ENCODE measurements around the gene ZNF592. TPM values are rescaled to one million over a fixed set of nuclear protein-coding genes. Genes with fewer than 3 reads are reported as not detected.

The ZNF592 gene
- total and polyA plus RNA-seq, 2 experiments from 2014 or later, result 8.1 to 19.2 TPM

DNA sequence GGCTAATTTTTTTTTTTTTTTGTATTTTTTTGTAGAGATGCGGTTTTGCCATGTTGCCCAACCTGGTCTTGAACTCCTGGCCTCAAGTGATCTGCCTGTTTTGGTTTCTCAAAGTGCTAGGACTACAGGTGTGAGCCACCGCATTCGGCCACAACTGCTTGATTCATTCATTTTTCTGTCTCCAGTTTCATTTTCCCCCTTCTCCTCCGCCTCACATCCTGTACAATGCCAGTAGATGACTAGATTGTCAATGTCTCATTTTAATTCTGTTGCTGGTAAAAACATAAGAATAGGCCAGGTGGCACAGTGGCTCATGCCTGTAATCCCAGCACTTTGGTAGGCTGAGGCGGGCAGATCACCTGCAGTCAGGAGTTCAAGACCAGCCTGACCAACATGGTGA is 12.0 kb upstream of the ZNF592 start:
- H3K36me3 ChIP-seq, result no peaks in the 10 kb centered on the region
- H3K9me3 ChIP-seq (ENCODE audit: low read depth), result no peaks in the 10 kb centered on the region
- H3K4me3 ChIP-seq, result no peak overlapping the region
- TF ChIP-seq, protein P1, sequence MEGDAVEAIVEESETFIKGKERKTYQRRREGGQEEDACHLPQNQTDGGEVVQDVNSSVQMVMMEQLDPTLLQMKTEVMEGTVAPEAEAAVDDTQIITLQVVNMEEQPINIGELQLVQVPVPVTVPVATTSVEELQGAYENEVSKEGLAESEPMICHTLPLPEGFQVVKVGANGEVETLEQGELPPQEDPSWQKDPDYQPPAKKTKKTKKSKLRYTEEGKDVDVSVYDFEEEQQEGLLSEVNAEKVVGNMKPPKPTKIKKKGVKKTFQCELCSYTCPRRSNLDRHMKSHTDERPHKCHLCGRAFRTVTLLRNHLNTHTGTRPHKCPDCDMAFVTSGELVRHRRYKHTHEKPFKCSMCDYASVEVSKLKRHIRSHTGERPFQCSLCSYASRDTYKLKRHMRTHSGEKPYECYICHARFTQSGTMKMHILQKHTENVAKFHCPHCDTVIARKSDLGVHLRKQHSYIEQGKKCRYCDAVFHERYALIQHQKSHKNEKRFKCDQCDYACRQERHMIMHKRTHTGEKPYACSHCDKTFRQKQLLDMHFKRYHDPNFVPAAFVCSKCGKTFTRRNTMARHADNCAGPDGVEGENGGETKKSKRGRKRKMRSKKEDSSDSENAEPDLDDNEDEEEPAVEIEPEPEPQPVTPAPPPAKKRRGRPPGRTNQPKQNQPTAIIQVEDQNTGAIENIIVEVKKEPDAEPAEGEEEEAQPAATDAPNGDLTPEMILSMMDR (IDR thresholded peaks at IDR 0.05; ENCODE audit: low read depth, low read length), result no peak
- H3K4me1 ChIP-seq (ENCODE audit: low read depth), result no peaks in the 10 kb centered on the region
- no peak overlapping the region for H3K27ac ChIP-seq
- no peaks in the 10 kb centered on the region for H3K27me3 ChIP-seq
- DNase-seq (ENCODE audit: low read depth in 1 of 2, low spot score in 1 of 2), result no peak

DNA sequence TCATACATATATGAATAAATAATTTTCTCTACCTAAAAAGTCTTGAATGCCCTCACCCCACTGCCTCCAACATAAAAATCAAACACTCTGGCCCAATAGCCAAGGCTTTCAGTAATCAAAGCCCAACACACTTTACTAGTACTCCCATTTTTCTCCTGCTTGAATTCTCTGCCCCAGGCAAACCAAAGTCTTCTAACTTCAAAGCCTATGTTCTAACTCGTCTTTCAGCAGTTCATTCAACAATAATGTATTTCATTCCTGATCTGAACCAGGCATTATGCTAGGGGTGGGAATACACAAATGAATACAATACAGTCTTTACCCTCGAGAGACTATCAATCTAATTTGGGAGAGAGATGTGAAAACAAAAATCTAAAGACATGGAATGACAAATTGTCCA is 11.4 kb upstream of the ZNF592 start:
- TF ChIP-seq, protein P1 (IDR thresholded peaks at IDR 0.05; ENCODE audit: low read depth, low read length), result no peak
- H3K9me3 ChIP-seq (ENCODE audit: low read depth), result no peaks in the 10 kb centered on the region
- H3K27me3 ChIP-seq, result no peaks in the 10 kb centered on the region
- no peak for DNase-seq (ENCODE audit: low read depth in 1 of 2, low spot score in 1 of 2)
- no peaks in the 10 kb centered on the region for H3K4me1 ChIP-seq (ENCODE audit: low read depth)
- no peaks in the 10 kb centered on the region for H3K36me3 ChIP-seq
- H3K27ac ChIP-seq, result no peak overlapping the region
- no peak overlapping the region for H3K4me3 ChIP-seq

DNA sequence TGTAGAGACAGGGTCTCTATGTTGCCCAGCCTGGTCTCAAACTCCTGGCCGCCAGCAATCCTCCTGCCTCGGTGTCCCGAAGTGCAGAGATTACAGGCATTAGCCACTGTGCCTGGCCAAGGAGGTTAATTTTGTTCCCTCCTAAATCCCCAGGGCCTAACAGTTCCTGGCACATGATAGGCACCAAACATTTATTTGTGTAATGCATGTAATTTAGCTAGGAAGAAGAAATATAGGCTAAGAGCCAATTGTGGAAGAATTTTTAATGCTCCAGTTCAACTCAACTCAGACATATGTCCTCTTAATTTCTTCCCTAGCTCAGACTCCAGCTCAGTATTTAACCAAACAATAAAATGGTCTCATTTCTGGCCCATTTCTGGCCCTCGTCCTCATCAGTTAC is 7.7 kb upstream of the ZNF592 start:
- no peak overlapping the region for H3K27ac ChIP-seq
- TF ChIP-seq, protein P1 (IDR thresholded peaks at IDR 0.05; ENCODE audit: low read depth, low read length), result no peak

GRCh38 chr15:84741121-84741520 is 7.3 kb upstream of the ZNF592 start:
- Histone ChIP-seq H3K27me3 (no peaks in the 10 kb centered on the region), H3K4me1 (ENCODE audit: low read depth) (no peaks in the 10 kb centered on the region), H3K9me3 (ENCODE audit: low read depth) (no peaks in the 10 kb centered on the region), H3K36me3 (no peaks in the 10 kb centered on the region), H3K4me3 (no peak overlapping the region), H3K27ac (no peak overlapping the region)
- TF ChIP-seq, protein P1 (IDR thresholded peaks at IDR 0.05; ENCODE audit: low read depth, low read length), result no peak
- no peak for DNase-seq (ENCODE audit: low read depth in 1 of 2, low spot score in 1 of 2)

More for the DNA sequence above, 7.7 kb upstream of the ZNF592 start:
- Histone ChIP-seq H3K4me3 (no peak overlapping the region), H3K9me3 (ENCODE audit: low read depth) (no peaks in the 10 kb centered on the region), H3K36me3 (no peaks in the 10 kb centered on the region), H3K27me3 (no peaks in the 10 kb centered on the region), H3K4me1 (ENCODE audit: low read depth) (no peaks in the 10 kb centered on the region)
- DNase-seq (ENCODE audit: low read depth in 1 of 2, low spot score in 1 of 2), result no peak

DNA sequence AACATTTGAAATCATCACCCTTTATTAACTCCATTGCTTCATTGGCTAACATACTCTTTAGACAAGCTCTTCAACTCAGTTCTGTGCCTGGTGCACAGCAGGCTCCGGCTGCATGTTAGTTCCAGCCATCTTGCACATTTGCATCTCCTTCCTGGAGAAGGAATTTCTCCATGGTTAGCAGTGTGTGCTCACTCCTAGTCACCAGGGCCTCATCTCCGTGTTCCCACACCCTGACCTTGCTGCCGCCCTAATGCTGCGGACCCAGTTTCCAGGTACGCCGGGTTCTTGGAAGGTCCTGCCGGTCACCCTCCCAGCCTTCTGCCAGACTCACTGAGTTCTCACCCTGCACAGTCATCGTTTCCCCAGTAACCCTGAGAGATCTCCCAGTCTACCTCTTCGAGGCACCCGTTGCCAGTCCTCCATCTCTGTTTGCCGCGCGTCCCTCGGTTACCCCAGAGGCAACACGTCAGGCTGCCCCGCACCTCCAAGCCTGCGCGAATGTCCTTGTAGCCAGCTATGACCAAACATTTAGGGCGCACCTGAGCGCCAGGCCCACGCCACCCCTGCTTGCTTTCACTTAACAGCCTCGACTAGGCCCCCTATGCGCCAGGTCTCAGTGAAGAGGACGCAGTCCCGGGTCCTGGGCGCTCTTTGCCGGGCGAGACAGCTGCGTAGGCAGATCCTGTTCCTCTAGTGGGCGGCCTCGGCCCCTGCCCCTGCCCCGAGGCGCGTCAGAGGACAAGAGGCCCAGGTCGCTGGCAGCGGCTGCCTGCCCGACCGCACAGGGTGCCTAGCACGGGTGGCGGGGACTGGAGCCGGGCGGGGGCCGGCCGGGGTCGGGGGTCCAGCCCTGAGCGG is 747 bp upstream of the ZNF592 start:
- H3K36me3 ChIP-seq, result no peaks in the 10 kb centered on the region
- peak; percentile 75 to 83 for DNase-seq (ENCODE audit: low read depth in 1 of 2, low spot score in 1 of 2)
- H3K27me3 ChIP-seq, result no peaks in the 10 kb centered on the region
- peak overlapping the region; percentile 92 for H3K27ac ChIP-seq
- peak overlapping the region; percentile 60 for H3K4me3 ChIP-seq
- TF ChIP-seq, protein P1 (IDR thresholded peaks at IDR 0.05; ENCODE audit: low read depth, low read length), result no peak
- peaks cover 14% of the 10 kb centered on the region for H3K4me1 ChIP-seq (ENCODE audit: low read depth)
- no peaks in the 10 kb centered on the region for H3K9me3 ChIP-seq (ENCODE audit: low read depth)
